Activated CD8-positive, alpha-beta T cell treated with anti-CD3 and anti-CD28 coated beads, Interleukin-2, amount 10 ng/mL, durations not matched to agents 7 days and 5 days (primary cell): ENCODE measurements around the gene MAST4. TPM values are rescaled to one million over a fixed set of nuclear protein-coding genes. Genes with fewer than 3 reads are reported as not detected.
A peak's percentile ranks its signal among the peaks of the same experiment; 100 is the strongest.
"Not testable (repeated sequence)": the region's sequence is repeated elsewhere in the genome, so short reads cannot be mapped to it uniquely, and the experiment has no call there.

Experiments
- ATAC-seq: fragments of 150-1000 bp; cut with Tn5 transposase; one replicate; pipeline ENCODE4 v1.10.0; 2021; ENCODE audit warnings: moderate library complexity
- CTCF ChIA-PET: fragments of 350-600 bp; sonication (Branson Sonifier 250); formaldehyde crosslinking; loops from one replicate; lab custom pipeline; 2021; ENCODE audit warnings: antibody characterized with exemption; lab: Charles Lee
- POLR2A ChIA-PET: fragments of 350-600 bp; sonication (Branson Sonifier 250); formaldehyde crosslinking; loops from one replicate; lab custom pipeline; 2021; ENCODE audit warnings: antibody characterized with exemption; lab: Charles Lee
- DNase-seq: peaks from one replicate; pipeline ENCODE4 v3.0.0-alpha.2; 2020
- H3K27ac Mint-ChIP-seq: one replicate; pipeline ENCODE4 v1.8.0; 2021; ENCODE audit warnings: mild to moderate bottlenecking, mixed read lengths
- H3K27me3 Mint-ChIP-seq: one replicate; pipeline ENCODE4 v1.8.0; 2021; ENCODE audit warnings: low read depth, mixed read lengths
- H3K36me3 Mint-ChIP-seq: one replicate; pipeline ENCODE4 v1.8.0; 2021; ENCODE audit warnings: low read depth, mixed read lengths
- H3K4me1 Mint-ChIP-seq: one replicate; pipeline ENCODE4 v1.8.0; 2021; ENCODE audit warnings: low read depth, mixed read lengths
- H3K4me3 Mint-ChIP-seq: one replicate; pipeline ENCODE4 v1.8.0; 2021; ENCODE audit warnings: mild to moderate bottlenecking, mixed read lengths
- H3K9me3 Mint-ChIP-seq: one replicate; pipeline ENCODE4 v1.8.0; 2022; ENCODE audit warnings: mixed read lengths; ENCODE audit not compliant: insufficient read depth
- total RNA-seq, 2 experiments: library from RNA; stranded (reverse); gene quantifications; one replicate each; pipeline ENCODE4 v1.2.3, GENCODE V29; 2021

Gene MAST4
- total RNA-seq, 2 experiments from 2014 or later, result 5.5 to 7.1 TPM

- CTCF ChIA-PET, H3K27ac Mint-ChIP-seq: not testable (repeated sequence)
- POLR2A ChIA-PET, result interaction anchor here (1.0 kb wide), 1 partner anchor 32 kb away, joined by 3 read pairs; no protein-coding TSS in a partner anchor
Observed at GRCh38 chr5:67173351-67173750, 577.2 kb downstream of the MAST4 start.

GRCh38 chr5:67173959-67174358 lies 577.8 kb downstream of the MAST4 start:
- ChIA-PET CTCF (no interaction called here), POLR2A (interaction anchor here (1.0 kb wide), 1 partner anchor 32 kb away, joined by 3 read pairs; no protein-coding TSS in a partner anchor)
- Mint-ChIP-seq H3K4me3 (no peak overlapping the region), H3K9me3 (peaks cover 33% of the 10 kb centered on the region), H3K27me3 (no peaks in the 10 kb centered on the region), H3K4me1 (peaks cover 27% of the 10 kb centered on the region), H3K36me3 (peaks cover 45% of the 10 kb centered on the region), H3K27ac (no peak overlapping the region)
- DNase-seq (no peak), ATAC-seq (no peak)

More at GRCh38 chr5:67173351-67173750, 577.2 kb downstream of the MAST4 start:
- not testable (repeated sequence) for H3K4me3 Mint-ChIP-seq, DNase-seq, H3K27me3 Mint-ChIP-seq, ATAC-seq
- Mint-ChIP-seq H3K4me1 (peaks cover 25% of the 10 kb centered on the region), H3K9me3 (peaks cover 29% of the 10 kb centered on the region), H3K36me3 (peaks cover 40% of the 10 kb centered on the region)

- ChIA-PET CTCF (interaction anchor here (1.0 to 2.9 kb wide), 2 partner anchors 10 to 20 kb away, joined by 3 to 9 read pairs; no protein-coding TSS in a partner anchor), POLR2A (interaction anchor here (1.2 kb wide), 1 partner anchor 10 kb away, joined by 7 read pairs; no protein-coding TSS in a partner anchor)
- peak overlapping the region; percentile 75 for H3K27ac Mint-ChIP-seq
Observed at GRCh38 chr5:67176936-67177335, 580.7 kb downstream of the MAST4 start.

GRCh38 chr5:67178085-67178484 lies 581.9 kb downstream of the MAST4 start:
- Mint-ChIP-seq H3K27ac (no peak overlapping the region), H3K4me3 (no peak overlapping the region), H3K4me1 (peaks cover 64% of the 10 kb centered on the region), H3K36me3 (peaks cover 62% of the 10 kb centered on the region), H3K9me3 (peaks cover 33% of the 10 kb centered on the region), H3K27me3 (no peaks in the 10 kb centered on the region)
- ChIA-PET CTCF (interaction anchor here (0.9 to 1.5 kb wide), 3 partner anchors 10 to 31 kb away, joined by 3 to 4 read pairs (median 3); no protein-coding TSS in a partner anchor), POLR2A (interaction anchor here (7.2 kb wide), 1 partner anchor 11 kb away, joined by 42 read pairs; no protein-coding TSS in a partner anchor)
- DNase-seq, result no peak
- ATAC-seq, result no peak

More at GRCh38 chr5:67176936-67177335, 580.7 kb downstream of the MAST4 start:
- ATAC-seq, result no peak
- H3K27me3 Mint-ChIP-seq, result no peaks in the 10 kb centered on the region
- no peak overlapping the region for H3K4me3 Mint-ChIP-seq
- peaks cover 33% of the 10 kb centered on the region for H3K9me3 Mint-ChIP-seq
- peaks cover 61% of the 10 kb centered on the region for H3K36me3 Mint-ChIP-seq
- peaks cover 52% of the 10 kb centered on the region for H3K4me1 Mint-ChIP-seq
- DNase-seq, result no peak

- Mint-ChIP-seq H3K36me3 (peaks cover 62% of the 10 kb centered on the region), H3K4me3 (no peak overlapping the region), H3K27ac (no peak overlapping the region), H3K9me3 (peaks cover 33% of the 10 kb centered on the region), H3K27me3 (no peaks in the 10 kb centered on the region), H3K4me1 (peaks cover 67% of the 10 kb centered on the region)
- DNase-seq, result no peak
- ATAC-seq, result no peak
- ChIA-PET CTCF (interaction anchor here (1.5 to 3.7 kb wide), 2 partner anchors 11 to 27 kb away, joined by 4 to 28 read pairs; no protein-coding TSS in a partner anchor), POLR2A (interaction anchor here (7.2 kb wide), 1 partner anchor 12 kb away, joined by 42 read pairs; no protein-coding TSS in a partner anchor)
Observed at GRCh38 chr5:67178966-67179365, 582.8 kb downstream of the MAST4 start.

GRCh38 chr5:67179697-67180361 lies 583.6 kb downstream of the MAST4 start:
- DNase-seq, result no peak
- peaks cover 60% of the 10 kb centered on the region for H3K36me3 Mint-ChIP-seq
- H3K9me3 Mint-ChIP-seq, result peaks cover 33% of the 10 kb centered on the region
- peaks cover 64% of the 10 kb centered on the region for H3K4me1 Mint-ChIP-seq
- peak overlapping the region; percentile 16 for H3K27ac Mint-ChIP-seq
- CTCF ChIA-PET, result interaction anchor here (0.7 to 3.7 kb wide), 5 partner anchors 9 to 30 kb away, joined by 3 to 28 read pairs (median 4); no protein-coding TSS in a partner anchor
- H3K27me3 Mint-ChIP-seq, result no peaks in the 10 kb centered on the region
- POLR2A ChIA-PET, result interaction anchor here (0.6 to 7.2 kb wide), 3 partner anchors 13 to 28 kb away, joined by 4 to 42 read pairs (median 5); no protein-coding TSS in a partner anchor
- ATAC-seq, result no peak
- no peak overlapping the region for H3K4me3 Mint-ChIP-seq

- DNase-seq, result peak; percentile 44
- peaks cover 70% of the 10 kb centered on the region for H3K4me1 Mint-ChIP-seq
- POLR2A ChIA-PET, result interaction anchor here (1.0 to 7.2 kb wide), 3 partner anchors 15 to 25 kb away, joined by 3 to 42 read pairs (median 4); no protein-coding TSS in a partner anchor
- peak; percentile 74 for ATAC-seq
- H3K36me3 Mint-ChIP-seq, result peaks cover 48% of the 10 kb centered on the region
- H3K27me3 Mint-ChIP-seq, result no peaks in the 10 kb centered on the region
- H3K27ac Mint-ChIP-seq, result peak overlapping the region; percentile 77
- H3K9me3 Mint-ChIP-seq, result peaks cover 15% of the 10 kb centered on the region
- peak overlapping the region; percentile 40 for H3K4me3 Mint-ChIP-seq
- CTCF ChIA-PET, result interaction anchor here (1.3 to 3.7 kb wide), 5 partner anchors 7 to 25 kb away, joined by 3 to 28 read pairs (median 5); no protein-coding TSS in a partner anchor
Observed at GRCh38 chr5:67181648-67182221, 585.5 kb downstream of the MAST4 start.

- Mint-ChIP-seq H3K9me3 (peaks cover 9% of the 10 kb centered on the region), H3K27ac (peak overlapping the region; percentile 85), H3K27me3 (no peaks in the 10 kb centered on the region), H3K36me3 (peaks cover 42% of the 10 kb centered on the region), H3K4me1 (peaks cover 70% of the 10 kb centered on the region), H3K4me3 (peak overlapping the region; percentile 49)
- ATAC-seq (peak; percentile 21), DNase-seq (no peak)
- CTCF ChIA-PET, result interaction anchor here (0.8 to 3.7 kb wide), 5 partner anchors 15 to 24 kb away, joined by 4 to 28 read pairs (median 5); no protein-coding TSS in a partner anchor
- POLR2A ChIA-PET, result interaction anchor here (1.0 to 7.2 kb wide), 3 partner anchors 15 to 25 kb away, joined by 3 to 42 read pairs (median 4); no protein-coding TSS in a partner anchor
Observed at GRCh38 chr5:67182301-67182790, 586.2 kb downstream of the MAST4 start.

- Mint-ChIP-seq H3K36me3 (peaks cover 30% of the 10 kb centered on the region), H3K9me3 (no peaks in the 10 kb centered on the region), H3K27ac (no peak overlapping the region), H3K4me1 (peaks cover 74% of the 10 kb centered on the region), H3K4me3 (no peak overlapping the region), H3K27me3 (no peaks in the 10 kb centered on the region)
- DNase-seq (no peak), ATAC-seq (no peak)
- ChIA-PET CTCF (no interaction called here), POLR2A (interaction anchor here (7.2 kb wide), 1 partner anchor 17 kb away, joined by 42 read pairs; no protein-coding TSS in a partner anchor)
Observed at GRCh38 chr5:67183859-67184258, 587.7 kb downstream of the MAST4 start.

- ChIA-PET POLR2A (no interaction called here), CTCF (no interaction called here)
- peaks cover 23% of the 10 kb centered on the region for H3K36me3 Mint-ChIP-seq
- no peak for DNase-seq
- H3K27me3 Mint-ChIP-seq, result no peaks in the 10 kb centered on the region
- peak; percentile 47 for ATAC-seq
- peaks cover 6% of the 10 kb centered on the region for H3K9me3 Mint-ChIP-seq
- H3K4me1 Mint-ChIP-seq, result peaks cover 54% of the 10 kb centered on the region
- no peak overlapping the region for H3K4me3 Mint-ChIP-seq
- peak overlapping the region; percentile 35 for H3K27ac Mint-ChIP-seq
Observed at GRCh38 chr5:67187006-67187715, 591.0 kb downstream of the MAST4 start.
